ENCODE measurements around the gene DOCK9. TPM values are rescaled to one million over a fixed set of nuclear protein-coding genes. Genes with fewer than 3 reads are reported as not detected.

DOCK9 gene
- total and polyA plus RNA-seq, 2 donors from 2014 or later, result 14.0 to 125 TPM

DNA sequence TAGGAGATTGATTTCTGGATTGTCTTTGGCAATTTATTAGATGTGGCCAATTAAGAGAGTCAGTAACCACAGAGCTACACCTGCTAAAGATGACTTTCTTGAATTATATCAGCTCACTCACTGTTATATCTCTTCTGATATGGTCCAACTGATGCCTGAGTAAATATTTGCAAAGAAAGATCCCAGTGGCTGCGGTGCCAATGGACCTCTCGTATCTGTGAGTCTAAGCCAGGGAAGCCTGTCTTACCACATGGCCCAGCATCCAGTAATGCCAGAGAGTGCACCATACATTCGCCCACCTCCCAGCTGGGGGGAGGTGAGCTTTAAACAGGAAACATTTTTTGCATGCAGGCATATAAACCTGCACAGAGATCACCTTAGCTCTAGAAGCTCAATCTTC is 142.7 kb downstream of the DOCK9 start:
- H3K4me1 ChIP-seq (ENCODE audit: control insufficient read depth in 2 of 3, insufficient read depth in 2 of 3, low read depth in 1 of 3, low read length in 3 of 3), result no peaks in the 10 kb centered on the region
- FAIRE-seq, result no peak
- no peak overlapping the region for H3K4me3 ChIP-seq (ENCODE audit: low read length in 3 of 3)
- no peaks in the 10 kb centered on the region for H3K27me3 ChIP-seq (ENCODE audit: control insufficient read depth, insufficient read depth, low read length)
- no peak for DNase-seq
- TF ChIP-seq, protein P1, sequence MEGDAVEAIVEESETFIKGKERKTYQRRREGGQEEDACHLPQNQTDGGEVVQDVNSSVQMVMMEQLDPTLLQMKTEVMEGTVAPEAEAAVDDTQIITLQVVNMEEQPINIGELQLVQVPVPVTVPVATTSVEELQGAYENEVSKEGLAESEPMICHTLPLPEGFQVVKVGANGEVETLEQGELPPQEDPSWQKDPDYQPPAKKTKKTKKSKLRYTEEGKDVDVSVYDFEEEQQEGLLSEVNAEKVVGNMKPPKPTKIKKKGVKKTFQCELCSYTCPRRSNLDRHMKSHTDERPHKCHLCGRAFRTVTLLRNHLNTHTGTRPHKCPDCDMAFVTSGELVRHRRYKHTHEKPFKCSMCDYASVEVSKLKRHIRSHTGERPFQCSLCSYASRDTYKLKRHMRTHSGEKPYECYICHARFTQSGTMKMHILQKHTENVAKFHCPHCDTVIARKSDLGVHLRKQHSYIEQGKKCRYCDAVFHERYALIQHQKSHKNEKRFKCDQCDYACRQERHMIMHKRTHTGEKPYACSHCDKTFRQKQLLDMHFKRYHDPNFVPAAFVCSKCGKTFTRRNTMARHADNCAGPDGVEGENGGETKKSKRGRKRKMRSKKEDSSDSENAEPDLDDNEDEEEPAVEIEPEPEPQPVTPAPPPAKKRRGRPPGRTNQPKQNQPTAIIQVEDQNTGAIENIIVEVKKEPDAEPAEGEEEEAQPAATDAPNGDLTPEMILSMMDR (IDR thresholded peaks at IDR 0.05; ENCODE audit: borderline replicate concordance, extremely low read depth, insufficient read depth), result no peak
- no peak overlapping the region for H3K9ac ChIP-seq (ENCODE audit: low read length in 3 of 3)
- H3K9me3 ChIP-seq (ENCODE audit: control insufficient read depth in 2 of 3, insufficient read depth in 1 of 3, low read length in 3 of 3), result no peaks in the 10 kb centered on the region
- no peak overlapping the region for H3K27ac ChIP-seq (ENCODE audit: low read depth in 2 of 2, low read length in 2 of 2)
- intact Hi-C loops (cut with DNase I), result no loop called here
- no peaks in the 10 kb centered on the region for H3K36me3 ChIP-seq (ENCODE audit: control insufficient read depth in 2 of 3, insufficient read depth in 3 of 3, low read length in 3 of 3)

DNA sequence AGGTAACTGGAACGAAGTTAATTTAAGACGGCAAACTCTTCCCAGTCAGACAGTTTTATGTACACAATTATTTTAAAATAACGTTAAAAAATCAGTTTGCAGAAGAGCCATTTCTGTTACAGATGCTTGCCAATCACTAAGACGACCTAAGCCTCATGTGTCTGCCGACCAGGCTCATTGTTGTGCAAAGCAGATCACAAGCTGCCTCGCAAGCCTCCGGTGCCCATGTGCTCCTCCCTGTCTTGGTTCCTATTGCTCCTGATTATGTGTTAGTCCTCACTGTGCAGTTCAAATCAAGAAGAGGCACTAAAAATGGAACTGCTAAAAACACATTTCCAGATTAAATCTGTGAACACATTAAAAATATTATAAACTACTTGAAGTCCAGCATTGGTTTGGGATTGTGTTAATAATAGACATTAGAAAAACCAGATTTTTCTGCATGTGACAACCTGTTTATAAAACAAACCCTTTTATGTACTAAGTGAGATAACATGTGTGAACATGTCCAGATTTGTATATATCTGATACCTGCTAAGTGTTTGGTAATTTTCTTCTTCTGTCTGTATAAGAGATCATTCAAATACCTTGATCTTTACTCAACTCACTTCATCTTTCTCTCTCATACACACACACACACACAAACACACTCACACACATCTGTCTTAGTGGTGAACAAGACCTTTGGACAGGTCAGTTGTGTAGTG is 143.5 kb downstream of the DOCK9 start:
- Histone ChIP-seq H3K4me1 (ENCODE audit: control insufficient read depth in 2 of 3, insufficient read depth in 2 of 3, low read depth in 1 of 3, low read length in 3 of 3) (no peaks in the 10 kb centered on the region), H3K9me3 (ENCODE audit: control insufficient read depth in 2 of 3, insufficient read depth in 1 of 3, low read length in 3 of 3) (no peaks in the 10 kb centered on the region), H3K4me3 (ENCODE audit: low read length in 3 of 3) (no peak overlapping the region), H3K9ac (ENCODE audit: low read length in 3 of 3) (no peak overlapping the region), H3K36me3 (ENCODE audit: control insufficient read depth in 2 of 3, insufficient read depth in 3 of 3, low read length in 3 of 3) (peaks cover 0 to 2% (median 0%) of the 10 kb centered on the region in 3 donors), H3K27ac (ENCODE audit: low read depth in 2 of 2, low read length in 2 of 2) (no peak overlapping the region), H3K27me3 (ENCODE audit: control insufficient read depth, insufficient read depth, low read length) (no peaks in the 10 kb centered on the region)
- FAIRE-seq (no peak), DNase-seq (no peak)
- TF ChIP-seq, protein P1 (IDR thresholded peaks at IDR 0.05; ENCODE audit: borderline replicate concordance, extremely low read depth, insufficient read depth), result no peak
- intact Hi-C loops (cut with DNase I), result no loop called here

DNA sequence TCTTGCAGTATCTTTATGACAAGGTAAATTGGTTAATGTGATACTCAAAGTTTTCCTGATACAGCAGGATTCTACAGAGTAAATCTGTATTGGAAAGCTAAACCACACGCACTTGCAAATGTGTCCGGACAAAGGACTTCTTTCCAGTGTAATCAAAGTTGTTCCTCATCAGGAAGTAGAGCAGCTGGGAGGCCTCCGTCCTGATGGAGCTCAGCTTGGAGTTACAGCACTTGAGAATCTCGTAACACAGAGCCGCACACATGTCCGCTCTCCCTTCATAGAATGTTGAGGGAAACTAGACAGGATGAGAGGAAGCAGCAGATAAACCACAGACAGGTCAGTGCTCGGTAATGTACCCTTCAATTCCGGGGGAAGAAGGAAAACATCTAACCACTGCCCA is 146.6 kb downstream of the DOCK9 start:
- Histone ChIP-seq H3K4me3 (ENCODE audit: low read length in 3 of 3) (no peak overlapping the region), H3K27me3 (ENCODE audit: control insufficient read depth, insufficient read depth, low read length) (no peaks in the 10 kb centered on the region), H3K4me1 (ENCODE audit: control insufficient read depth in 2 of 3, insufficient read depth in 2 of 3, low read depth in 1 of 3, low read length in 3 of 3) (peaks cover 0 to 9% (median 4%) of the 10 kb centered on the region in 3 donors), H3K27ac (ENCODE audit: low read depth in 2 of 2, low read length in 2 of 2) (no peak overlapping the region), H3K9ac (ENCODE audit: low read length in 3 of 3) (no peak overlapping the region), H3K36me3 (ENCODE audit: control insufficient read depth in 2 of 3, insufficient read depth in 3 of 3, low read length in 3 of 3) (peaks cover 0 to 11% (median 2%) of the 10 kb centered on the region in 3 donors), H3K9me3 (ENCODE audit: control insufficient read depth in 2 of 3, insufficient read depth in 1 of 3, low read length in 3 of 3) (no peaks in the 10 kb centered on the region)
- DNase-seq (peak in 1 of 5 donors; percentile 74), FAIRE-seq (no peak)
- TF ChIP-seq, protein P1 (IDR thresholded peaks at IDR 0.05; ENCODE audit: borderline replicate concordance, extremely low read depth, insufficient read depth), result no peak
- intact Hi-C loops (cut with DNase I), result no loop called here

Measured in kidney (tissue), 14 donors.